IPS-18a (cell line): ENCODE results near the gene MYOC.

ENCODE experiments used
- H3K27ac ChIP-seq: one replicate; pipeline ENCODE4 v1.5.1; 2013; ENCODE audit warnings: low read length
- H3K27me3 ChIP-seq: one replicate; pipeline ENCODE4 v1.6.1; 2013; ENCODE audit warnings: mild to moderate bottlenecking, low read length; ENCODE audit not compliant: control insufficient read depth, insufficient read depth
- H3K36me3 ChIP-seq: one replicate; pipeline ENCODE4 v1.6.1; 2013; ENCODE audit warnings: low read depth, low read length; ENCODE audit not compliant: control insufficient read depth
- H3K4me1 ChIP-seq: one replicate; pipeline ENCODE4 v1.6.1; 2013; ENCODE audit warnings: low read depth, low read length; ENCODE audit not compliant: control insufficient read depth
- H3K4me3 ChIP-seq: one replicate; pipeline ENCODE4 v1.5.1; 2013; ENCODE audit warnings: low read length
- H3K9ac ChIP-seq: one replicate; pipeline ENCODE4 v1.6.1; 2013; ENCODE audit warnings: mild to moderate bottlenecking, low read length, moderate library complexity
- H3K9me3 ChIP-seq: one replicate; pipeline ENCODE4 v1.6.1; 2013; ENCODE audit warnings: low read depth, low read length; ENCODE audit not compliant: control insufficient read depth

The MYOC gene

GRCh38 chr1:171597203-171597602, 55.3 kb downstream of the MYOC start:
- Histone ChIP-seq H3K27ac (no peak overlapping the region), H3K4me3 (no peak overlapping the region), H3K27me3 (no peaks in the 10 kb centered on the region), H3K9ac (no peak overlapping the region), H3K4me1 (no peaks in the 10 kb centered on the region), H3K36me3 (peaks cover 14% of the 10 kb centered on the region), H3K9me3 (no peaks in the 10 kb centered on the region)

GRCh38 chr1:171596705-171597104, 55.8 kb downstream of the MYOC start:
- H3K4me3 ChIP-seq, result no peak overlapping the region
- no peaks in the 10 kb centered on the region for H3K4me1 ChIP-seq
- no peak overlapping the region for H3K27ac ChIP-seq
- no peaks in the 10 kb centered on the region for H3K27me3 ChIP-seq
- peaks cover 19% of the 10 kb centered on the region for H3K36me3 ChIP-seq
- no peak overlapping the region for H3K9ac ChIP-seq
- no peaks in the 10 kb centered on the region for H3K9me3 ChIP-seq

- H3K36me3 ChIP-seq, result peaks cover 25% of the 10 kb centered on the region
- H3K9ac ChIP-seq, result no peak overlapping the region
- no peaks in the 10 kb centered on the region for H3K27me3 ChIP-seq
- H3K27ac ChIP-seq, result no peak overlapping the region
- no peaks in the 10 kb centered on the region for H3K9me3 ChIP-seq
- no peaks in the 10 kb centered on the region for H3K4me1 ChIP-seq
- no peak overlapping the region for H3K4me3 ChIP-seq
Observed at GRCh38 chr1:171596119-171596518, 56.4 kb downstream of the MYOC start.

GRCh38 chr1:171595324-171595723, 57.2 kb downstream of the MYOC start:
- Histone ChIP-seq H3K27ac (no peak overlapping the region), H3K9me3 (no peaks in the 10 kb centered on the region), H3K27me3 (no peaks in the 10 kb centered on the region), H3K9ac (no peak overlapping the region), H3K36me3 (peaks cover 33% of the 10 kb centered on the region), H3K4me3 (no peak overlapping the region), H3K4me1 (no peaks in the 10 kb centered on the region)

- Histone ChIP-seq H3K4me3 (no peak overlapping the region), H3K9ac (no peak overlapping the region), H3K4me1 (no peaks in the 10 kb centered on the region), H3K36me3 (peaks cover 77% of the 10 kb centered on the region), H3K27ac (no peak overlapping the region), H3K9me3 (no peaks in the 10 kb centered on the region), H3K27me3 (no peaks in the 10 kb centered on the region)
Observed at GRCh38 chr1:171590022-171590421, 62.5 kb downstream of the MYOC start.

GRCh38 chr1:171588230-171588629, 64.3 kb downstream of the MYOC start:
- H3K27me3 ChIP-seq, result no peaks in the 10 kb centered on the region
- H3K27ac ChIP-seq, result no peak overlapping the region
- H3K4me3 ChIP-seq, result no peak overlapping the region
- H3K4me1 ChIP-seq, result no peaks in the 10 kb centered on the region
- no peaks in the 10 kb centered on the region for H3K9me3 ChIP-seq
- no peak overlapping the region for H3K9ac ChIP-seq
- peaks cover 89% of the 10 kb centered on the region for H3K36me3 ChIP-seq

GRCh38 chr1:171585715-171586114, 66.8 kb downstream of the MYOC start:
- H3K27ac ChIP-seq, result no peak overlapping the region
- no peak overlapping the region for H3K9ac ChIP-seq
- no peaks in the 10 kb centered on the region for H3K4me1 ChIP-seq
- no peaks in the 10 kb centered on the region for H3K27me3 ChIP-seq
- no peaks in the 10 kb centered on the region for H3K9me3 ChIP-seq
- H3K4me3 ChIP-seq, result no peak overlapping the region
- peaks cover 88% of the 10 kb centered on the region for H3K36me3 ChIP-seq
